Stimulated activated CD4-positive, alpha-beta T cell treated with anti-CD3 and anti-CD28 coated beads, Interleukin-1b, Interleukin-23, amount 100 ng/mL, for 48 hours (primary cell): ENCODE data around the gene CD1C.
"Not testable (repeated sequence)": the region's sequence is repeated elsewhere in the genome, so short reads cannot be mapped to it uniquely, and the experiment has no call there.

ENCODE experiments used
- DNase-seq: peaks from one replicate; pipeline ENCODE4 v3.0.0-alpha.2; 2020

The CD1C gene

DNA sequence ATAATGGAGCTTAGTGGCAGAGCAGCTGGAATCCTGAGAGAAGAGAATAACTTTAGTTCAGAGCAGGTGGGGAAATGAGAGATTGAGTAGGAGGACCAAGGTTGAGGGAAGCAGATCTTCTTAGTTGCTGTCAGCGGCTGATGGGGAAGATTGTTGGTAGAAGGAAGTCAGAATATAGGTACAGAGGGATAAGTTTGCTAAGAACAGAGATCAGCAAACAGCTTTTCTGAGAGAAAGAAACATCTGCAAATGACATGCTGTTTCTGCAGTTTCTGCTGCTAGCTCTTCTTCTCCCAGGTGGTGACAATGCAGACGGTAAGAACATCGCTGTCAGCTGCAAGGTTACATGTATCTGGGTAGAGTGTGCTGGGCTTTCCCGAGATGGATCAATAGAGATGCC lies at the start of gene CD1C:
Gene CD1C (plus strand): TSS at position 113 of the 400 bp plus-strand sequence. CDS start 142 bp downstream, at position 255.
- no peak for DNase-seq

DNA sequence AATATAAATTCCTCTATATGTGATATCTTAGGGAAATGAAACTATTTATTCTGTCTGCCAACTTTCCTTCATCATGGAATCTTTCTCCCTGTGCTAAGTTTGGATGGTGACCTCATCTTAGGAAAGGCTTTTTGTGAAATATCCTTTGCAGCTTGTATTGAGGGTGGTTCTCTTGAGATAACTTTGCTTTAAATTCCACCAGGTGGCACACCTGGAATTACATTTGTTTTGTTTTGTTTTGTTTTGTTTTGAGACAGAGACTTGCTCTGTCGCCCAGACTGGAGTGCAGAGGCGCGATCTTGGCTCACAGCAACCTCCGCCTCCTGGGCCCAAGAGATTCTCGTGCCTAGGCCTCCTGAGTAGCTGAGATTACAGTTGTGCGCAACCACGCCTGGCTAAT lies 43.1 kb upstream of the CD1C start:
- DNase-seq: no peak

DNA sequence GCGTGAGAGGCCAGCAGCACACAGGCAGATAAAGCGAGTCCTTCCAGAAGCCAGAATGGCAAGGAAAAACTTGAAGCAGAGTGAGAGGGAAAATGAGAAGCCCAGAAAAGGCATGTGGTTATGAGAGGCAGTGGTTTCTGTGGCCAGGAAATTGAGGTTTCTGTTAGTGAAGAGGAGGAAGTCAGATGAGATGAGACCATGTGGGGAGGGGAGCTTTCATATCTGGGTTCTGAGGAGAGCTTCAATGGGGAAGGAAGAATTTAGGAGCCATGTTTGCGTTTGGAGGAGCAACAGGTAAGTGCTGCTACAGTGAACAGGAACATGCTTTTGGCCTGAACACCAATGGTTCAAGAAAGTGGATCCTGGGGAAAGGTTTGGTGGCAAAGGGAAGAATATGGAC lies 41.6 kb upstream of the CD1C start:
- no peak for DNase-seq

DNA sequence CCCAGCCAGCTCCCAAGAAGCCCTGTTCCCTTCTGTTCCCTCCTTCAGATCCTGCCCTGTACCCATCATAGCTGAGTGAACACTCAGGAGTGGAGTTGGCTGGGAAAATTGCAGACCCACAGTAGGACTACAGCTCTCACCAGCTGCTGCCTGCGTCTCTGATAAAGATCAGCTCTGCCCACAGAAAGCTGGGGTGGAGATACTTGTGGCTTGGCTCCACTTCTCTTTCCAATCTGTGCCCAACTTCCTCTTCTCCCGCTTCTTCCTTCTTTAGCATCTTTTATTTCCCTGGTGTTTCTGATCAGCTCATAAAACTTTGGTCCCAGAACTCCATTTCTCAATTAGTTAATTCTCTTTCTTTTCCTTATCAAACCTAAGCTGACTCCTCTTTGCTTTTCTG lies 41.0 kb upstream of the CD1C start:
- no peak for DNase-seq

DNA sequence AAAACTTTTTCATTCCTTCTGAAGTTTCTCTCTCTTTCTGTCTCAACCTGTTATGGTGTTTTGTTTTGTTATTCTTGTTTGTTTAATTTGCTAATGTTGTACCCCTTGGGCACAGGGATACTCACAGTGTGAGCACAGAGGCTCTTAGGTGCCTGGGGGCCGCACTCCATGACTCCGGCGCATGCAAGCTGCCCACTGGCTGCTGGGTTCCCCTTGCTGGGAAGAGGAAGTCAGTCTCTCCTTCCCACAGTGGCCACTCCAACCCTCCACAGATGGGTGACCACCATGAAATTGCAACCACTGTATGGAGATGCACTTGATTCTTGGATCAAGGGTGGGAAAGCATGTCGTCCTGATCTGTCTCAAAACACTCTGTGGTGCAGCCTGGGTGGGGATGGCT lies 40.1 kb upstream of the CD1C start:
- DNase-seq: no peak

DNA sequence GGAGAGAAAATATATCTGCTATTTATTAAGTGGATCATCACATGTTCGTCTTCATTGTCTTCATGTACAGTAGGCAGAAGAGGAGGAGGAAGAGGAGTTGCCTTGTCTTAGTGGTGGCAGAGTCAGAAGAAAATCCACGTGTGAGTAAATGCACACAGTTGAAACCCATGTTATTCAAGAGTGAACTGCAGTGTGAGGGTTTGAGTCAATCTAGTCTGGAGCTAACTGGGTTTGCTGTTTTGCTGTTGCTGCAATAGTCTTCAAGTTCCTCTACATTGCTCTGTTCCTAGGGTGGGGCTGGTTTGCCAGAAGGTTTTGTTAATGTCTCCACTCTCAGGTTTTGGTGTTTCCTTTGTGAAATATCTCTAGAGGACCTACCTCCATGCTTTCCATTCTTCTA lies 38.6 kb upstream of the CD1C start:
- DNase-seq: no peak

DNA sequence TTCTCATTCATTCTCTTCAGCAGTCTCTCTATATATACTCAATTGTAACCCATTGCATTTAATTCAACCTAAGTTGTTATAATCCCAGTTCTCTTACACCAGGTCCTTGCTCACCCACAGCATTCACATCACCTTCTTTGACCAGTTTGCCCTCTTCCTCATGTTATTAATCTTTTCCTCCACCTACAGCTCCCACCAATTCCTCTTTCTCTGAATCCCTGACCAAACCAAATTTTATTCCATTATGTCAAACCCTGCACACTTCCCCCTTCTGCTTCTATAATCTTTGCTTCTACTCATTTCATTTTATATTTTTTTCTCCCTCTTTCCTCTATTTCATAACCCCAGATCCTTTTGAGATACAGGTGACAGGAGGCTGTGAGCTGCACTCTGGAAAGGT lies 34.1 kb upstream of the CD1C start:
- DNase-seq: no peak

DNA sequence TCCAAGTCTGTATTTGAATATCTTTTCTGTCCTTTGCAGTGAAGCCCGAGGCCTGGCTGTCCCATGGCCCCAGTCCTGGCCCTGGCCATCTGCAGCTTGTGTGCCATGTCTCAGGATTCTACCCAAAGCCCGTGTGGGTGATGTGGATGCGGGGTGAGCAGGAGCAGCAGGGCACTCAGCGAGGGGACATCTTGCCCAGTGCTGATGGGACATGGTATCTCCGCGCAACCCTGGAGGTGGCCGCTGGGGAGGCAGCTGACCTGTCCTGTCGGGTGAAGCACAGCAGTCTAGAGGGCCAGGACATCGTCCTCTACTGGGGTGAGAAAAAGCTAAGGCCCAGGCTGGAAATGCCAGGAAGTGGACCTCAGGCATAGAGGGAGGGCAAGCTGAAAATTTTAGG lies 33.0 kb upstream of the CD1C start:
- DNase-seq: not testable (repeated sequence)

DNA sequence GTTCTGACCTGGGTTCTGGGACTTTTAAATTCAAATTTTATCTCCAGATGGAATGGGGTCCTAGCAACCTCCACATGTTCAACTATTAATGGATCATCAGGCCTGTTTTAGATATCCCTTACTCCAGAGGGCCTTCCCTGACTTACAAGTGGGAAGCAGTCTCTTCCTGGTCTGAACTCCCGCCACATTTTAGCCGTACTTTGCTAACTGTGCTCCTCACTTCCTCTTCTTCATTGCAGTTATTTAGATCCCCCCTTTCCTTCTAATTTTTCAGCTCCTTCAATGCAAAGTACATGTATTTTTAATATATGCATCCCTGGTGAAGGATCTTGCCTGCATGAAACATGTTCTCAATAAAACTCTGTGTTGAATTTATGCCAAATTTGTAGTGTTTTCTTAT lies 31.8 kb upstream of the CD1C start:
- DNase-seq: no peak

DNA sequence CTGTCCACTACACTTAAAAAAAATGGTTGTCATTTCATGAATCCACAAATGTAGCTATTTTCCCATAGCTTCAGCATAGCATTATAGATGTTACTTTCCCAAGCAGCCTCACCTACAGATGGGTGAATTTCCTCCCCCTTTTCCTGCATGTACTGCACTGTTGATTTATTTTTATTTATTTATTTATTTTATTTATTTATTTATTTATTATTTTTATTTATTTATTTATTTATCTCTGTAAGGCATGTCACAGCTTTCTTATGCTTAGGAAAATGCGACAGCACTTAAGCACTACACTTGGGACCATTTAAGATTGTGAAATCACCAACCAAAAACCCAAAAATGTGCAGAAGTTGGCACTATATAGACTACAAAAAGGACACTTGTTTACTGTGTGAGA lies 30.6 kb upstream of the CD1C start:
- no peak for DNase-seq

DNA sequence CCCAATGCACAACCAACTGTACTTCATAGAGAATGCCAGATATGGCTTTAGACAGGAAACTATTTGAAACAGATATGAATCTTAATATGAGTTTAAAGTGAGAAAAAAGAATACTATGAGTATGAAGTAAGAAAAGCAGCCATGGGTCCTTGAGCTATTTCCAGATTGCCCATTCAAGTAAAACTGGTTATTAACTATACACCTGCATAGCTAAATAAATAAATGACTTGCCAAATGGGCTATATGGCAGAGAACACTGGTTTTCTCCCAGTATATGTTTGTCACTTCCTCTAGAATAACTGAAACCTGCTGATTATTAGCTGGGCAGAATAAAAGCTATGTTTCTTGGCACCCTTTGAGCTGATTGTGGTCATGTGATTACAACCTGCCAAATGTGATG lies 17.0 kb upstream of the CD1C start:
- no peak for DNase-seq

DNA sequence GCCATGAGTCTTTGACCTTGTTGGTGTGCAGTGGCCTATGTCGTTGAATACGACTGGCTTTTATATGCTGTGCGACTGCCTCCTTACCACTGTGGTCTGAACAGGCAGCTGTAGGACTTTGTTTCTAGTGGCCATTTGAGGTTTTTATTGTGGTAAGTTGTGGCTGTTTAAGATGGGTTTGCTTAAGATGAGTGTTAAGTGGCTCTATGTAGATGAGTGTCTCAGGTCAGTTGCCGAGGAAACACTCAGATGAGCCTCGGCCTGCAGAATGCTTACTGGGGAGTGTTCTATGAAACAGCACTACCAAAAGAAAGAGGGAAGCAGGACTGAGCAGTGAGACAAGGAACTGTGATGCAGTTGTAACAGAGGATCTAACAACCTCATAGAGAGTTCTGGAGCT lies 14.9 kb upstream of the CD1C start:
- no peak for DNase-seq

DNA sequence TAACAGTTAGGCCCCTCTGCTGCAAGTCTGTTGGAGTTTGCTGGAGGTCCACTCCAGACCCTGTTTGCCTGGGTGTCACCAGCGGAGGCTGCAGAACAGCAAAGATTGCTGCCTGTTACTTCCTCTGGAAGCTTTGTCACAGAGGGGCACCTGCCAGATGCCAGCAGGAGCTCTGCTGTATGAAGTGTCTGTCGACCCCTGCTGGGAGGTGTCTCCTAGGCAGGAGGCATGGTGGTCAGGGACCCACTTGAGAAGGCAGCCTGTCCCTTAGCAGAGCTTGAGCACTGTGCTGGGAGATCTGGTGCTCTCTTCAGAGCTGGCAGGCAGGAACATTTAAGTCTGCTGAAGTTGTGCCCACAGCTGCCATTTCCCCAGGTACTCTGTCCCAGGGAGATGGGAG lies 7.3 kb upstream of the CD1C start:
- DNase-seq: not testable (repeated sequence)

DNA sequence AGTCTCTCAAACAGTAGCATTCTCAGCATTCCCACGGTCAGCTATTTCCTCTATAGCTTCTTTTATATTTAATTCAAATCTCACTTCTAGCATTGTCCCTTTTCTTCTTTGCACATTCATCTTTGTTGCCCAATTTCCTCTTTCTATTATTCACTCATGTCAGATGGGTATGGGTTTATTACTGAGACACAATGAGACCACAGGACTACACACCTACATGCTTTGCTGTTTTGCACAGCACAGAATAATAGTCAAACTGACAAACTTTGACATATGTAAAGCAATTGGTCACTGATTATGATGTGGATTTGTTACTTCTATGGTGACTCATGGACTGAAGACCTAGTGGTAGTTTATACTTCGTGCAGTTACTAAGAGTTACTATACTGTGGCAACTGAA lies 5.8 kb upstream of the CD1C start:
- DNase-seq: no peak

DNA sequence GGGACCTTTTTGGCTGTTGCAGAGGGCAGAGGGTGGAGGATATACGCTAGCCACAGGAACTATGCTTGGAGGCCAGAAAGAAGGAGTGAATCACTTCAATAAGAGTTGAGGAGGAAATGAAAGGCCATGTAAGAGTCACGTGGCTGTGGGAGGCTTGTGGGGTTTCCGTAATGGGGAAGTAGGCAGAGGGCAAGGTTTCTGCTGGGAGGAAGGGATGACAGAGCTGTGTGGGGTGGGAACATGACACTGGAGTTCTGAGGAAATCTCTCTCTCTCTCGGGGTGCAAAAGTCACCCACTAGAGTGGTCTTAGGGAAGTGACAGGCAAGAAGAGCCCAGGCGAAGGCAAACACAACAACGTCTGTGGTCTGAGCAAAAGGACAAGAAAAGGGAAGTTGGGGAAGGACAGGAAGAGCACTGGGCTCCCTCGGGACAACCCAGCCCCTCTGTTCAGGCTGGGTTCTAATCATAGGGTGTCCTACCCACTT lies 3.9 kb upstream of the CD1C start:
- peak; percentile 5 for DNase-seq

DNA sequence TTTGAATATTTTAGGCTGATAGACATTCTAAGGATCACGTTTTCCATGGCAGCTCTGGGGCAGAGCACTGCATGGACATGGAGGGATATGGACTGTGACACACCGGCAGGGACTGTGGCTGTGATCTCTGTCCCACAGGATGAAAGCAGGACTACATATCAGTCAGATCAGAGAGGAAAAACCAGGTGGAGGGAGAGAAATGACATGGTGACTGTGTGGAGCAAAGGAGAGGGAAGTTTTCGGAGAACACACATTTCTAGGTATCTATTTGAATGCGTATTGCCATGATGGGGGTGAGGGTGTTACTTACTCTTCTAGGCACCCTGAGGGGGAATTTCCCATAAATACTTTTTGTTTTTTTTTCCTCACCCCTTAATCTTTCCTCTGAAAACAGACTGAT lies 3.2 kb upstream of the CD1C start:
- no peak for DNase-seq

DNA sequence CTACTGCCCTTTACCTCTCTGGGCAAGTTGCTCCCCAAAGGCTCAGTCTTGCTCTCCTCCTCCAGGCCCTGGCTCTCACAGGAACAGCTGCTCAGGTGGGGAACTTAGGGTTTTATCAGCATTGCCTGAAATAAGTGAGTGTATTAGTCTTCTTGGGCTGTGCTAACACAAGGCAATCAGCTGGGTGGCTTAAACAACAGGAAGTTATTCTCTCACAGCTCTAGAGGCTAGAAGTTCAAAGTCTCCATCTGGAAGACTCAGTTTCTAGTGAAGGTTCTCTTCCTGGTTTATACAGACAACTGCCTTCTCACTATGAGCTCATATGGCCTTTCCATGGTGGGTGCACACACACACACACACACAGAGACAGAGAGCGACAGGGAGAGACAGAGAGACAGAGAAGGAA lies 2.8 kb upstream of the CD1C start:
- DNase-seq: no peak

DNA sequence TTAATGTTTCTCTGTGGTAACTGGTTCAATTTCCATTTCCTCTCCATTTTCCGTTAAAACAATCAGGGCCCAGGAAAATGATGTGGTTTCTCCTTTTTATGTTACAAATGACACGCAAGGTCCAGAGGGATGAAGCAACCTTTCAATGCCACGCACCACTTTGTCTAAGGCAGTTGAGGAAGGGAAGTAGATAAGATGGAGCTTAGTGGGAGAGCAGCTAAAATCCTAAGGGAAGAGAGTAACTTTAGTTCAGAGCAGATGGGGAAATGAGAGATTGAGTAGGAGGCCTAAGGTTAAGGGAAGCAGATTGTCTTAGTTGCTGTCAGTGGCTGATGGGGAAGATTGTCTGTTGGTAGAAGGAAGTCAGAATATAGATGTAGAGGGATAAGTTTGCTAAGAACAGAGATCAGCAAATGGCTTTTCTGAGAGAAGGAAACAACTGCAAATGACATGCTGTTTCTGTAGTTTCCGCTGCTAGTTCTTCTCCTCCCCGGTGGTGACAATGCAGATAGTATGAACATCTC lies 660 bp downstream of the CD1C start:
- DNase-seq: no peak

DNA sequence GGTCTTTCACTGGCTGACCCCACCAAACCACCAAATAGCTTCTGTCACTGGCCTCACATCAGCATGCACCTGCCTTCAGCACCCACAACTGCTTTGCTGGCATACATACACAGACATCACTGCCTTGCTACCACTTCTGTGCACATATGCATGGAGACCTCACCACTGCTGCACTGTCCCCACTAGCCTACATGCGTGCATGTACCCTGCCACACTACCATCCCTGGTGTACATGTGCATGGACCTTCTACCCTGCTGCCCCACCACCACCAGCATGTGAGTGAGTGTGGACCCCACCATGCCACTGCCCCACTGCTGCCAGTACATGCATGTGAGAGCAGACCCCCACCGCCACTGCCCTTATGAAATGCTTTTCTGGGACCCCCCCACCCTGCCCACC lies 6.1 kb downstream of the CD1C start:
- no peak for DNase-seq

DNA sequence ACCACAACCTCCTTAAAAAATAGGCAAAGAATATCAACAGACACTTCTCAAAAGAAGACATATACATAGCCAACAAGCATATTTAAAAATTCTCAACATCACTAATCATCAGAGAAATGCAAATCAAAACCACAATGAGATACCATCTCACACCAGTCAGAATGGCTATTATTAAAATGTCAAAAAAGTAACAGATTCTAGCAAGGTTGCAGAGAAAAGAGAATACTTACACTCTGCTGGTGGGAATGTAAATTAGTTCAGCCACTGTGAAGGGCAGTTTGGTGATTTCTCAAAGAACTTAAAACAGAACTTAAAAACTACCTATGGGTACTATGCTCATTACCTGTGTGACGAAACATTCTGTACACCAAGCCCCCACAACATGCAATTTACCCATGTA lies 20.9 kb downstream of the CD1C start:
- no peak for DNase-seq

DNA sequence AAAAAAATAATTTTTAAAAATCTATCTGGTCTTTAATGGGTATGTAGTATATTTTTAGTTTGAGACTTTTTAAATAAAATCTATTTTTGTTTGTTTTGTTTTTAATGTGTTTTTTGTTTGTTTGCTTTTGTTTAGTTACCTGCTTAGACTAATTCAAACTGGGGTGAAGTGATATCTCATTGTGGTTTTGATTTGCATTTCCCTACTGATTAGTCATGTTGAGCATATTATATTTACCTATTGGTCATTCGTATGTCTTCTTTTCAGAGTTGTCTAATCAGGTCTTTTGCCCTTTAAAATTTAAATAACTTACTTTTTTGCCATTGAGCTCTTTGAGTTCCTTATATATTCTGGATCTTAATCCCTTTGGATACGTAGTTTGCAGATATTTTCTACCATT lies 21.3 kb downstream of the CD1C start:
- no peak for DNase-seq

DNA sequence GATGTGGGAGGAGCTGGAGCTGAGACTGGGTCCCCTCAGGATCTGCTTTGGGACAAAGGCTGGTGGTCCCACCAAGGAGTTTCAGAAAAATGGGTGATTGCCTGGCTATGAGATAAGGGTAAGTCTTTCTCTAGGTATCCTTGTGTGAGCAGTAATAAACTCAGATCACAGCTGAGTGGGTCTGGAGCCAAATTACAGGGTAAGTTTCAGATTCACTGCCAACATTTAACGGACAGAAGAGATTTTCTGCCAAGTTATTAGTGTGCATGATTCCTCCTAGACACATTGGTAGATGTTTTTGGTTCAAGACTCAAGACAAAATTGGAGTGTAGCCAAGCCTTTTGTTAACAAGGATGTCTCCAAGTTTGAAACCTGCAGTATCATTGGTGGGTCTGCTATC lies 34.1 kb downstream of the CD1C start:
- no peak for DNase-seq

DNA sequence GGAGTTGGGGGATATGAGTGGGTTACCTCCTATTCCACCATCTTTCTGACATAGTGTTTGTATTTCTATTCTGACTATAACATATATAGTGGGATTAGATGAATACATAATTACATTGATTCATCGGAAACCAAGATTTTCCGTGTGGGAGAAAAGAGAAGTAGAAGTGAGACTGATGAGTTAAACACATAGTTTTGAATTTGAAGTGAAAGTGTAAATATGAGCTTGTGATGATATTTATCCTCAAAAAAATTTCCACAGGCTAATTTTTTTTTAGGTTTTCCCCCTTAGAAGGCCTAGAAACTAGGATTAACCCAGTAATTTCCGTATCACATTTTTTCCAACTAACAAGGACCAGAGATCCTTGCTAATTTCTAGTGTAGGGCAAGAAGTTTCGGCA lies 34.7 kb downstream of the CD1C start:
- no peak for DNase-seq

DNA sequence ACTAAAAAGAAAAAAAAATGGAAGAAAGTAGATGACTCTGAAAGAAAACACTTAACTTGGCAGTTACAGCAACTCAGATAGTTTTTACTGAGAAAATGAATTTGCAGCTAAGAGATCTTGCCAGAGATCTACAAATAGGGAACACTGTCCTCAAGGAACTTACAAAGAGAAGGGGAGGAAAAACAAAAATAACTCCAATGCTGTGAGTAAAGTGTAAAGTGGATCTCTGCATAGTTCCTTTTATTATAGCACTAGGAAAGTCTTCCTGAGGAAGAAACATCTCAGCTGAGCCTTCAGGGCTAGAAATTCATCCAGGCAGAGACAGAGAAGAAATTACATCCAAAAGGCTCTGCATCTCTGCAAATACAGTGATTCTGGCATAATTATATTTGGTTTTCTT lies 37.8 kb downstream of the CD1C start:
- no peak for DNase-seq

DNA sequence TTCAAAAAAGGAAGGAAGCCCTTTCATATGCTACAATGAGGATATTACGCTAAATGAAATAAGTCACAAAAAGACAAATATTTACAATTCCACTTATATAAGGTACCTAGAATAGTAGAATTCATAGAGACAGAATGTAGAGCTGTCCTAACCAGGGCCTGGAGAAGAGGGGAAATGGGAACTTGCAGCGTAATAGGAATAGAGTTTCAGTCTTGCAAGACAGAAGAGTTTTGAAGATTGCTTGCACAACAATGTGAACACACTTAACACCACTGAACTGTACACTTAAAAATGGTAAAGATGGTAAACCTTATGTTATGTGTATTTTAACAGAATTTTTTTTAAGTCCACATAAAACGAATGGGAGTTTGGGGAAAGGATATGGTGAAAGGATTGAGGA lies 38.7 kb downstream of the CD1C start:
- no peak for DNase-seq

DNA sequence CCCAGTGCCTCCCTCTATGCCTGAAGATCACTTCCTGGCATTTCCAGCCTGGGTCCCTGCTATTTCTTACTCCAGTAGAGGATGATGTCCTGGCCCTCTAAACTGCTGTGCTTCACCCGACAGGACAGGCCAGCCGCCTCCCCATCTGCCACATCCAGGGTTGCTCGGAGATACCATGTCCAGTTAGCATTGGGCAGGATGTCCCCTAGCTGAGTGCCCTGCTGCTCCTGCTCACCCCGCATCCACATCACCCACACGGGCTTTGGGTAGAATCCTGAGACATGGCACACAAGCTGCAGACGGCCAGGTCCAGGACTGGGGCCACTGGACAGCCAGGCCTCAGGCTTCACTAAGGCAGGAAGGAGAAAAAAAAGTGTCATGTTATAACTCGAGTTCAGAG lies 39.6 kb downstream of the CD1C start:
- DNase-seq: no peak
